Measurements from ENCODE around the gene TMED9. TPM values are rescaled to one million over a fixed set of nuclear protein-coding genes. Genes with fewer than 3 reads are reported as not detected.

The TMED9 gene
- polyA plus RNA-seq, 1 experiment = 391 TPM

GRCh38 chr5:177547736-177548135, 44.3 kb upstream of the TMED9 start:
- no peak for TF ChIP-seq CTCF (IDR thresholded peaks at IDR 0.05; ENCODE audit: insufficient read depth, low read depth, low read length)
- ChIA-PET CTCF (interaction anchor here (1.1 kb wide), 1 partner anchor 13 kb away, joined by 3 read pairs; no protein-coding TSS in a partner anchor), POLR2A (no interaction called here)
- H3K36me3 ChIP-seq (ENCODE audit: control insufficient read depth, insufficient read depth, low read length) = 0 out of 2 replicates have a peak, but pooled peaks cover 3% of the 10 kb centered on the region
- H3K4me3 ChIP-seq (ENCODE audit: low read depth, low read length) = no peak overlapping the region
- no peaks in the 10 kb centered on the region for H3K27me3 ChIP-seq (ENCODE audit: control insufficient read depth, insufficient read depth, low read length)
- DNase-seq (ENCODE audit: low read depth) = no peak

GRCh38 chr5:177548495-177548894, 43.5 kb upstream of the TMED9 start:
- ChIA-PET CTCF (interaction anchor here (1.1 to 1.3 kb wide), 2 partner anchors 10 to 12 kb away, joined by 3 to 5 read pairs; no protein-coding TSS in a partner anchor), POLR2A (interaction anchor here (0.5 kb wide), 1 partner anchor 69 kb away, joined by 3 read pairs; no protein-coding TSS in a partner anchor)
- 0 out of 2 replicates have a peak, but pooled peaks cover 3% of the 10 kb centered on the region for H3K36me3 ChIP-seq (ENCODE audit: control insufficient read depth, insufficient read depth, low read length)
- DNase-seq (ENCODE audit: low read depth) = no peak
- no peaks in the 10 kb centered on the region for H3K27me3 ChIP-seq (ENCODE audit: control insufficient read depth, insufficient read depth, low read length)
- TF ChIP-seq CTCF (IDR thresholded peaks at IDR 0.05; ENCODE audit: insufficient read depth, low read depth, low read length) = no peak
- H3K4me3 ChIP-seq (ENCODE audit: low read depth, low read length) = no peak overlapping the region

- POLR2A ChIA-PET = no interaction called here
- DNase-seq (ENCODE audit: low read depth) = no peak
- CTCF ChIA-PET = no interaction called here
- Histone ChIP-seq H3K27me3 (ENCODE audit: control insufficient read depth, insufficient read depth, low read length) (no peaks in the 10 kb centered on the region), H3K4me3 (ENCODE audit: low read depth, low read length) (no peak overlapping the region), H3K36me3 (ENCODE audit: control insufficient read depth, insufficient read depth, low read length) (0 out of 2 replicates have a peak, but pooled peaks cover 3% of the 10 kb centered on the region)
- TF ChIP-seq CTCF (IDR thresholded peaks at IDR 0.05; ENCODE audit: insufficient read depth, low read depth, low read length) = no peak
These were observed 41.9 kb upstream of the TMED9 start for GRCh38 chr5:177550122-177550521.

- Histone ChIP-seq H3K27me3 (ENCODE audit: control insufficient read depth, insufficient read depth, low read length) (no peaks in the 10 kb centered on the region), H3K4me3 (ENCODE audit: low read depth, low read length) (peak overlapping the region; percentile 89), H3K36me3 (ENCODE audit: control insufficient read depth, insufficient read depth, low read length) (0 out of 2 replicates have a peak, but pooled peaks cover 3% of the 10 kb centered on the region)
- TF ChIP-seq CTCF (IDR thresholded peaks at IDR 0.05; ENCODE audit: insufficient read depth, low read depth, low read length) = peak; percentile 28; the same call in 1 of the 2 replicates
- no peak for DNase-seq (ENCODE audit: low read depth)
- ChIA-PET CTCF (interaction anchor here (0.9 to 1.2 kb wide), 2 partner anchors 14 to 52 kb away, joined by 4 read pairs; no protein-coding TSS in a partner anchor), POLR2A (no interaction called here)
These were observed 39.1 kb upstream of the TMED9 start for GRCh38 chr5:177552839-177553455.

- DNase-seq (ENCODE audit: low read depth) = no peak
- H3K4me3 ChIP-seq (ENCODE audit: low read depth, low read length) = peak overlapping the region; percentile 89
These were observed 38.2 kb upstream of the TMED9 start for GRCh38 chr5:177553671-177554429.

More at GRCh38 chr5:177553671-177554429, 38.2 kb upstream of the TMED9 start:
- Histone ChIP-seq H3K27me3 (ENCODE audit: control insufficient read depth, insufficient read depth, low read length) (no peaks in the 10 kb centered on the region), H3K36me3 (ENCODE audit: control insufficient read depth, insufficient read depth, low read length) (0 out of 2 replicates have a peak, but pooled peaks cover 3% of the 10 kb centered on the region)
- POLR2A ChIA-PET = no interaction called here
- TF ChIP-seq CTCF (IDR thresholded peaks at IDR 0.05; ENCODE audit: insufficient read depth, low read depth, low read length) = no peak
- CTCF ChIA-PET = interaction anchor here (1.2 kb wide), 1 partner anchor 52 kb away, joined by 4 read pairs; no protein-coding TSS in a partner anchor
